ENCODE data around the gene ARHGAP27. TPM values are rescaled to one million over a fixed set of nuclear protein-coding genes. Genes with fewer than 3 reads are reported as not detected.

ARHGAP27 gene
- total and polyA plus RNA-seq, 2 of the 13 experiments (the other 11 are each of a cell fraction or from before 2014, with no cell fraction given) = 15.5 to 18.9 TPM

DNA sequence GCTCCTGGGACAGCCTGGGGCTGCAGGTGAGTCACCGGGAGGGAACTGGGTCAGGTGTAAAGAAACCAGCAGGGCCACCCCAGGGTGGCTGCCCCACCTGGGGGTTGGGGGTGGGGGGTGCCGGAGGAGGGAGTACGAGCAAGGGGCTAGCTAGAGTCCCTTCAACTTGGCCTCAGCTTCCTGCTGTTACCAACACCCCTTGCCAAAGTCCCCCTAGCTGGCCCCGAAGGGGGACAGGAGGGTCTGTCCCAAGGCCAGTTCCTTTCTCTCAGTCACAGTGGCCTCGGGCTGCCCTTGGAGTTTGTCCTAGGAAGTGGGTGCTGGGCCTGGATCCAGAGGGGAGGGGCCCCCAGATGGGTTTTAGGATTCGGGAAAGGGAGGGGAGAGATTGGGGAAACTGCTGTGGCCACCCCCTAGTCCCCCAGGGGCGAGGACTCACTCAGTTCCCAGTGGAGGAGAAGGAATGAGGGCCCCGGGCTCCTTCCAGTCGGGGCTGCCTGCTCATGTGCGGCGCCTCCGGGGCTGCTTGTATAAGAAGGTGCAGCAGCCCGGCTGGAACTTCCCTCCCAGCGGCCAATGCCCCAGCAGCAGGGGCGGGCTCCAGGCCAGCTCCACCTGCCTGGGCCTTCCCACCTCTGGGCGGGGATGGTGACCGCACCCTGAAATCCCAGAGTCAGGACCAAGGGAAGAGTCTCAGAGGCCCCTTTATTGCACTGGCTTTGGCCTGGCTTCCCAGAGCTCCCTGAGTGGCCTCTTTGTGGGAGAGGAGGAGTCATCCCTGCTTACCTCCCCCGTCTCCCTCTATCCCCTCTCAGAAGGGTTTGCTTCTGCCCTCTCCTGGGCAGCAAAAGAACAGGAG, 7.3 kb downstream of the ARHGAP27 start (continued):
- TF ChIP-seq REPIN1 (CRISPR knock-in tag; IDR thresholded peaks at IDR 0.05; ENCODE audit: borderline replicate concordance, low read depth) = peak; percentile 74
- TF ChIP-seq SRSF9 (IDR thresholded peaks at IDR 0.05; ENCODE audit: borderline replicate concordance, insufficient read depth, low read depth, low read length, poor library complexity, severe bottlenecking) = no peak
- TF ChIP-seq, protein P1, sequence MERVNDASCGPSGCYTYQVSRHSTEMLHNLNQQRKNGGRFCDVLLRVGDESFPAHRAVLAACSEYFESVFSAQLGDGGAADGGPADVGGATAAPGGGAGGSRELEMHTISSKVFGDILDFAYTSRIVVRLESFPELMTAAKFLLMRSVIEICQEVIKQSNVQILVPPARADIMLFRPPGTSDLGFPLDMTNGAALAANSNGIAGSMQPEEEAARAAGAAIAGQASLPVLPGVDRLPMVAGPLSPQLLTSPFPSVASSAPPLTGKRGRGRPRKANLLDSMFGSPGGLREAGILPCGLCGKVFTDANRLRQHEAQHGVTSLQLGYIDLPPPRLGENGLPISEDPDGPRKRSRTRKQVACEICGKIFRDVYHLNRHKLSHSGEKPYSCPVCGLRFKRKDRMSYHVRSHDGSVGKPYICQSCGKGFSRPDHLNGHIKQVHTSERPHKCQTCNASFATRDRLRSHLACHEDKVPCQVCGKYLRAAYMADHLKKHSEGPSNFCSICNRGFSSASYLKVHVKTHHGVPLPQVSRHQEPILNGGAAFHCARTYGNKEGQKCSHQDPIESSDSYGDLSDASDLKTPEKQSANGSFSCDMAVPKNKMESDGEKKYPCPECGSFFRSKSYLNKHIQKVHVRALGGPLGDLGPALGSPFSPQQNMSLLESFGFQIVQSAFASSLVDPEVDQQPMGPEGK (CRISPR knock-in tag; IDR thresholded peaks at IDR 0.05) = peak; percentile 66
- TF ChIP-seq, protein P2, sequence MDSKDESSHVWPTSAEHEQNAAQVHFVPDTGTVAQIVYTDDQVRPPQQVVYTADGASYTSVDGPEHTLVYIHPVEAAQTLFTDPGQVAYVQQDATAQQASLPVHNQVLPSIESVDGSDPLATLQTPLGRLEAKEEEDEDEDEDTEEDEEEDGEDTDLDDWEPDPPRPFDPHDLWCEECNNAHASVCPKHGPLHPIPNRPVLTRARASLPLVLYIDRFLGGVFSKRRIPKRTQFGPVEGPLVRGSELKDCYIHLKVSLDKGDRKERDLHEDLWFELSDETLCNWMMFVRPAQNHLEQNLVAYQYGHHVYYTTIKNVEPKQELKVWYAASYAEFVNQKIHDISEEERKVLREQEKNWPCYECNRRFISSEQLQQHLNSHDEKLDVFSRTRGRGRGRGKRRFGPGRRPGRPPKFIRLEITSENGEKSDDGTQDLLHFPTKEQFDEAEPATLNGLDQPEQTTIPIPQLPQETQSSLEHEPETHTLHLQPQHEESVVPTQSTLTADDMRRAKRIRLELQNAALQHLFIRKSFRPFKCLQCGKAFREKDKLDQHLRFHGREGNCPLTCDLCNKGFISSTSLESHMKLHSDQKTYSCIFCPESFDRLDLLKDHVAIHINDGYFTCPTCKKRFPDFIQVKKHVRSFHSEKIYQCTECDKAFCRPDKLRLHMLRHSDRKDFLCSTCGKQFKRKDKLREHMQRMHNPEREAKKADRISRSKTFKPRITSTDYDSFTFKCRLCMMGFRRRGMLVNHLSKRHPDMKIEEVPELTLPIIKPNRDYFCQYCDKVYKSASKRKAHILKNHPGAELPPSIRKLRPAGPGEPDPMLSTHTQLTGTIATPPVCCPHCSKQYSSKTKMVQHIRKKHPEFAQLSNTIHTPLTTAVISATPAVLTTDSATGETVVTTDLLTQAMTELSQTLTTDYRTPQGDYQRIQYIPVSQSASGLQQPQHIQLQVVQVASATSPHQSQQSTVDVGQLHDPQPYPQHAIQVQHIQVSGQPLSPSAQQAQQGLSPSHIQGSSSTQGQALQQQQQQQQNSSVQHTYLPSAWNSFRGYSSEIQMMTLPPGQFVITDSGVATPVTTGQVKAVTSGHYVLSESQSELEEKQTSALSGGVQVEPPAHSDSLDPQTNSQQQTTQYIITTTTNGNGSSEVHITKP (CRISPR knock-in tag; IDR thresholded peaks at IDR 0.05; ENCODE audit: low read depth) = peak; percentile 93
- TF ChIP-seq ZMAT3 (CRISPR knock-in tag; conservative IDR thresholded peaks at IDR 0.05) = peak; percentile 68; the same call in 1 of the 2 replicates
- no peak for TF ChIP-seq ZNF530 (CRISPR knock-in tag; IDR thresholded peaks at IDR 0.05; ENCODE audit: low read depth)
- TF ChIP-seq, protein P3, sequence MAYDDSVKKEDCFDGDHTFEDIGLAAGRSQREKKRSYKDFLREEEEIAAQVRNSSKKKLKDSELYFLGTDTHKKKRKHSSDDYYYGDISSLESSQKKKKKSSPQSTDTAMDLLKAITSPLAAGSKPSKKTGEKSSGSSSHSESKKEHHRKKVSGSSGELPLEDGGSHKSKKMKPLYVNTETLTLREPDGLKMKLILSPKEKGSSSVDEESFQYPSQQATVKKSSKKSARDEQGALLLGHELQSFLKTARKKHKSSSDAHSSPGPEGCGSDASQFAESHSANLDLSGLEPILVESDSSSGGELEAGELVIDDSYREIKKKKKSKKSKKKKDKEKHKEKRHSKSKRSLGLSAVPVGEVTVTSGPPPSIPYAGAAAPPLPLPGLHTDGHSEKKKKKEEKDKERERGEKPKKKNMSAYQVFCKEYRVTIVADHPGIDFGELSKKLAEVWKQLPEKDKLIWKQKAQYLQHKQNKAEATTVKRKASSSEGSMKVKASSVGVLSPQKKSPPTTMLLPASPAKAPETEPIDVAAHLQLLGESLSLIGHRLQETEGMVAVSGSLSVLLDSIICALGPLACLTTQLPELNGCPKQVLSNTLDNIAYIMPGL (CRISPR knock-in tag; IDR thresholded peaks at IDR 0.05; ENCODE audit: borderline replicate concordance in 1 of 2, low read depth in 1 of 2) = peak; percentile 91
- TF ChIP-seq, protein P4, sequence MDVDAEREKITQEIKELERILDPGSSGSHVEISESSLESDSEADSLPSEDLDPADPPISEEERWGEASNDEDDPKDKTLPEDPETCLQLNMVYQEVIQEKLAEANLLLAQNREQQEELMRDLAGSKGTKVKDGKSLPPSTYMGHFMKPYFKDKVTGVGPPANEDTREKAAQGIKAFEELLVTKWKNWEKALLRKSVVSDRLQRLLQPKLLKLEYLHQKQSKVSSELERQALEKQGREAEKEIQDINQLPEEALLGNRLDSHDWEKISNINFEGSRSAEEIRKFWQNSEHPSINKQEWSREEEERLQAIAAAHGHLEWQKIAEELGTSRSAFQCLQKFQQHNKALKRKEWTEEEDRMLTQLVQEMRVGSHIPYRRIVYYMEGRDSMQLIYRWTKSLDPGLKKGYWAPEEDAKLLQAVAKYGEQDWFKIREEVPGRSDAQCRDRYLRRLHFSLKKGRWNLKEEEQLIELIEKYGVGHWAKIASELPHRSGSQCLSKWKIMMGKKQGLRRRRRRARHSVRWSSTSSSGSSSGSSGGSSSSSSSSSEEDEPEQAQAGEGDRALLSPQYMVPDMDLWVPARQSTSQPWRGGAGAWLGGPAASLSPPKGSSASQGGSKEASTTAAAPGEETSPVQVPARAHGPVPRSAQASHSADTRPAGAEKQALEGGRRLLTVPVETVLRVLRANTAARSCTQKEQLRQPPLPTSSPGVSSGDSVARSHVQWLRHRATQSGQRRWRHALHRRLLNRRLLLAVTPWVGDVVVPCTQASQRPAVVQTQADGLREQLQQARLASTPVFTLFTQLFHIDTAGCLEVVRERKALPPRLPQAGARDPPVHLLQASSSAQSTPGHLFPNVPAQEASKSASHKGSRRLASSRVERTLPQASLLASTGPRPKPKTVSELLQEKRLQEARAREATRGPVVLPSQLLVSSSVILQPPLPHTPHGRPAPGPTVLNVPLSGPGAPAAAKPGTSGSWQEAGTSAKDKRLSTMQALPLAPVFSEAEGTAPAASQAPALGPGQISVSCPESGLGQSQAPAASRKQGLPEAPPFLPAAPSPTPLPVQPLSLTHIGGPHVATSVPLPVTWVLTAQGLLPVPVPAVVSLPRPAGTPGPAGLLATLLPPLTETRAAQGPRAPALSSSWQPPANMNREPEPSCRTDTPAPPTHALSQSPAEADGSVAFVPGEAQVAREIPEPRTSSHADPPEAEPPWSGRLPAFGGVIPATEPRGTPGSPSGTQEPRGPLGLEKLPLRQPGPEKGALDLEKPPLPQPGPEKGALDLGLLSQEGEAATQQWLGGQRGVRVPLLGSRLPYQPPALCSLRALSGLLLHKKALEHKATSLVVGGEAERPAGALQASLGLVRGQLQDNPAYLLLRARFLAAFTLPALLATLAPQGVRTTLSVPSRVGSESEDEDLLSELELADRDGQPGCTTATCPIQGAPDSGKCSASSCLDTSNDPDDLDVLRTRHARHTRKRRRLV (CRISPR knock-in tag; IDR thresholded peaks at IDR 0.05) = peak; percentile 62; the same call in 1 of the 2 replicates
- TF ChIP-seq CEBPB (IDR thresholded peaks at IDR 0.05; ENCODE audit: borderline replicate concordance, low read depth, low read length) = no peak
- 0 out of 2 replicates have a peak, but pooled peaks have one; percentile 30 for TF ChIP-seq ARHGAP35 (CRISPR knock-in tag; IDR thresholded peaks at IDR 0.05; ENCODE audit: borderline replicate concordance)
- TF ChIP-seq ZNF547 (CRISPR knock-in tag; IDR thresholded peaks at IDR 0.05) = peak; percentile 51; the same call in 1 of the 2 replicates
- no peak for TF ChIP-seq ZNF446 (CRISPR knock-in tag; IDR thresholded peaks at IDR 0.05)
- TF ChIP-seq IRF2 (CRISPR knock-in tag; IDR thresholded peaks at IDR 0.05) = 0 out of 2 replicates have a peak, but pooled peaks have one; percentile 47
- peak; percentile 88 for TF ChIP-seq POLR2AphosphoS5 (IDR thresholded peaks at IDR 0.05; ENCODE audit: low read depth, low read length)

Data from HepG2 (cell line).